Hematopoietic multipotent progenitor cell treated with erythropoietin and hydrocortisone succinate and interleukin-3 and kit ligand, for 4 days (in vitro differentiated cells): Measurements from ENCODE around the gene TBX1.

Source experiments
- DNase-seq: peaks from one replicate; pipeline ENCODE4 v3.0.0-alpha.2; 2015

TBX1 gene

GRCh38 chr22:19753996-19754700 is 6.4 kb upstream of the TBX1 start:
- DNase-seq: no peak

GRCh38 chr22:19754701-19755144 is 5.9 kb upstream of the TBX1 start:
- DNase-seq: no peak

DNA sequence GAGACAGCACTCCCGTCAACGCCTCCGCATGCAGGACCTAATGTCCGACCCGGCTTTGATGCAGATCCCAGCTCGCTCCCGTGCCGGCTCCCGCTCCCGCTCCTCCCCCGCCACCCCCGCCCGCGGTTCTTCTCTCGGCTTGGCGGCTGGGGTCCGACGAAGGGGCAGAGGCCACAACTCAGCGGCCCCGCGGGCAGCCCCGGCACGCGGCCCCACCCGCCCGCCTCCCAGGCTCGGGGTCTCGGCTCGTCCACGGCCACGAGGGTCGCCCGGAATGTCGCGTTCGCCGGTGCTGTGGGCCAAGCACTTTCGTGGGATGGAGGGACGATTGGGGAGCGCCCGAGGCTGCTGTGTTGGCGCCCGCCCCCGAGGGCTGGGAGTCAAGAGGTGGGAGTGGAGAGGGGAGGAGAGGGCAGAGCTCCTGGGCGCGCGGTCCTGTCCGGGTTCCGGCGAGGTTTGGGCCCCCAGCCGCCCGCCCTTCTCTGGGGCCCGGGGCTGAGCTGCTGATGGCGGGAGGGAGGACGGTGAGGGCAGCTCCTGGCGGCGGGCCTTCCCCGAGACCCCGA is 5.3 kb upstream of the TBX1 start:
- no peak for DNase-seq

DNA sequence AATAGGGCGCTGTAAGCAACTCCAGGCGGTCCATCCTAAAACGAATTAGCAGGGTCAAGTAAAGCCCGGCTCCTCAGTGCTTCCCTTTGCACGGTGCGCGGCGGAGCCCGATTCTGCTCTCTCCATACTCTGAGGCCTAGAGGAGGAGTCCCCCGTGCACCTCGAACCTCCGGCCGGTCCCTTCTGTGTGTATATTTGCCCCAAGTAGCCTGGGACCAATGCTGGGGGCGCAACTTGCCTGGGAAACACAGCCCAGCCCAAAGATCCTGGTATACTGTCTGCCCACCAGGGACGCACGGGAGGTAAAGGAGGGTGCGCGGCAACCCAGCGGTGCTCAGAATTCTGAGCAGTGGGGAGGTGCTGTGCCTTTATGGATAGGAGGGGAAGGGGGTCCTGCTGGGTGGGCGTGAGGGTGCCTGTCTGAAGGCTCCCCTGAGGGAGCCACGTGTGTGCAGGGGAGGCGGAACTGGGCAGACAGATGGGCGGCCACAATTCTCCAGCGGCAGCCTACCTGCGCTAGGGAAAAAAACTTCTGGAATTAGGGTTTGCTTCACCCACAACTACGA is 4.8 kb upstream of the TBX1 start:
- DNase-seq: peak; percentile 28

GRCh38 chr22:19756288-19757128 is 4.1 kb upstream of the TBX1 start:
- DNase-seq: peak; percentile 49

GRCh38 chr22:19757140-19757984 is 3.2 kb upstream of the TBX1 start:
- peak; percentile 44 for DNase-seq

DNA sequence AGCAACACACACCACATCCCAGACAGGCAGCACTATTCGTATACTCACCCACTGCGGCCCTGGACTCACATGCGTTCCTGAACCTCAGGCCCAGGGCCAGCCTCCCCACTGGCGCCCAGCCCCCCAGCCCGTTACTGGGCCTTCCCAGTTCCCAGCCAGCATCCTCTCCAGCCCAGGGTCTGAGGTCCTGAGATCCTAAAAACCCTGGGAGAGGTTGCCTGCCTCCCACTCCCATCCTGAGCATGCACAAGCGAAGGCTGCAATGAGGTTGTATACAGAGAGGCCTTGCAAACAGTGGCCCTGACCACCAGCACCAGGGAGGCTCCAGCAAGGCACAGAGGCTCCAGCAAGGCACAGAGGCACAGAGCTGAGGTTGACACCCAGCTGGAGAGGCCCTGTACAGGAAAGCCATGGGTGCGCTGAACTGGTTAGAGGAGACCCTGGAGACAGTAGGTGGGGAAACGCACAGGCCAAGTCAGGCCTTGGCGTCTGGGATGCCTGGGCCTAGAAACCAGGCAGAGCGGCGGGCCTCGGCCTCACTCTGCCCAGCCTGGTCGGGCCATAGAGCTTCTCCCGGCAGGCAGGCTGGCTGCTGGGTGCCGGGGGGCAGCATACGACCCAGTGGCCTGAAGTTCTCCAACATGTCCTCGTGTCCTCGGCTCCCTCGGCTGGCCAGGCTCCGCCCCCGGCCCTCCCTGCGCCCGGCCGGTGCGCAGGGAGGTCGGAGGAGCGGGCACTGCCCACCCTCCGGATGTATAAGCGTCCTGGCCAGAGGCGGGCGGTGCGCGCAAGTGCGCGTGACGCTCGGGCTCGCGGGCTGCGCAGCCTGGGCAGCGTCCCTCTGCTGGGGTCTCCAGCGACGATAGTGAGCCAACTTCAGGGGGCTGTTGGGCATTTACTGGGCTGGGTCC is 2.3 kb upstream of the TBX1 start:
- DNase-seq: no peak

DNA sequence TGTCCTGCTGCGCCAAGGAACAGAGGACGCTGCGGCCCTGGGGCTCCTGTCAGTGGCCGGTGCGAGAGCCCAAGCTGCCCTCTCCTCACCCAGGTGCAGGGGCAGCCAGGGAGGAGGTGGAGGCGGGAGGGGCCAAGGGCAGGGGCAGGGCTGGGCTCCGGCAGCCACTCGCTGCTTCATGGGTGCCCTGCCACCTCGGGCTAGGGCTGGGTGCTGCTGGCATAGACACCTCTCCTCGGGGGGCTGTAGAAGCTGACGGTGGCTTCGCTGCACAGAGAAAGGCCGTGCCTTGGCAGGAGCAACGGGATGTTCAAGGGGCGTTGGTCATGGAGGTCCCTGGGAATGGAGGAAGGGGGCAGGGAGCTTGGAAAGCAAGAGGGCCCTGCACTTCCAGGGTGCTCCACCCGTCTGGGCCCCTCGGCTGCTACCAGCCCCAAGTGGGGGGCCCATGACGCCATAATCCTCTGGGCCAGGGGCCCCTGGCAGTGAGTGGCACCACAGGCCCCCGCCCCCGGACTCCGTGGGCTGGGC is 1.6 kb upstream of the TBX1 start:
- DNase-seq: no peak

DNA sequence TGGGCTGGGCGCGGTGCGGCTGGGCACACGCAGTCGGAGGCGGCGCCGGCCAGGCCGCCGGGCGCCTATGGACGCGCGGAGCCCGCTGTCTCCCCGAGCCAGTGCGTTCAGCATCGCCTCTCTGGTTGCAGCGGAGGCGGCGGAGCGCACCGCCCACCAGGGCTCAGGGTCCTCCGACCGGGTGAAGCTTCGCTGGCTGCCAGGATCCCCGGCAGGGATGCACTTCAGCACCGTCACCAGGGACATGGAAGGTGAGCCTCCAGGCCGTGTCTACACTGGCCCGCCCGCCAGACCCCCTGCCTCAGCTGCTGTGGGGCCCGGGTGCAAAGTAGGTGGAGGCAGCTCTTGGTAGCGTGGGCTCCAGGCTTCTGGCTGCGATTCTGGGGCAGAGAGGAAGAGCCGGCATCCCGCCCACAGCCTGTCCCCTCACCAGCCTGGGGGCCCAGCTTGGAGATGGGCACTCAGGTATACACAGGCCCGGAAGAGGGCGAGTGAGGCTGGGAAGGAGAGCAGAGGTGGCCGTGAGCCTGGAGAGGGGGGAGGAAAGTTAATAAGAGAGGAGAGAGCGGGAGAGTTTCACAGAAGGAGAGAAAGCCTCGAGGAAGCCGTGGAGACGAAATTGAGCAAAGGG is 1.0 kb upstream of the TBX1 start:
- no peak for DNase-seq

DNA sequence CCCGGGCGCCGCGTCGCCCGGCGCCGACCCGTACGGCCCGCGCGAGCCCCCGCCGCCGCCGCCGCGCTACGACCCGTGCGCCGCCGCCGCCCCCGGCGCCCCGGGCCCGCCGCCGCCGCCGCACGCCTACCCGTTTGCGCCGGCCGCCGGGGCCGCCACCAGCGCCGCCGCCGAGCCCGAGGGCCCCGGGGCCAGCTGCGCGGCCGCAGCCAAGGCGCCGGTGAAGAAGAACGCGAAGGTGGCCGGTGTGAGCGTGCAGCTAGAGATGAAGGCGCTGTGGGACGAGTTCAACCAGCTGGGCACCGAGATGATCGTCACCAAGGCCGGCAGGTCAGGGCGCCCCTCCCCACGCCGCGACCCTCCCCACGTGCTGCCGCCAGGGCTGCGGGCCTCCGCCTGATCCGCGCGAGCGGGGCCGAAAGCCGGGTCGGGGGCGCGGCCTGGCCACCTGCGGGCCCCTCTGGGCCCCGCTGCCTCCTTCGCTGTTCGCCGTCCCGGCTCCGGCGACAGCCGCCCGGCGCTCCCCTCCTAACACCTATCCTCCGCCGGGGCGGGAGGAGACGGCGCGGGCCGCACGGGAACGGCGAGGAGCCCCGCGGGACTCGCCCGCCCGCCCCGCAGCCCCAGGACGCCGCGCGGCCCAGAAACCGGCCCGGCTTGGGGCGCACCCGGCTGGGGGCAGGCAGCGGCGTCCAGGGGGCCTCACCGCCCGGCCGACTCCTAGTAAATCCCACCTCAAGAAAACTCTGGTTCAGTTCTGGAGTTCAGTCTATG is 560 bp downstream of the TBX1 start:
- no peak for DNase-seq

- DNase-seq: no peak
Observed at GRCh38 chr22:19761725-19762567, 1.4 kb downstream of the TBX1 start.

GRCh38 chr22:19762568-19763457 is 2.2 kb downstream of the TBX1 start:
- no peak for DNase-seq

DNA sequence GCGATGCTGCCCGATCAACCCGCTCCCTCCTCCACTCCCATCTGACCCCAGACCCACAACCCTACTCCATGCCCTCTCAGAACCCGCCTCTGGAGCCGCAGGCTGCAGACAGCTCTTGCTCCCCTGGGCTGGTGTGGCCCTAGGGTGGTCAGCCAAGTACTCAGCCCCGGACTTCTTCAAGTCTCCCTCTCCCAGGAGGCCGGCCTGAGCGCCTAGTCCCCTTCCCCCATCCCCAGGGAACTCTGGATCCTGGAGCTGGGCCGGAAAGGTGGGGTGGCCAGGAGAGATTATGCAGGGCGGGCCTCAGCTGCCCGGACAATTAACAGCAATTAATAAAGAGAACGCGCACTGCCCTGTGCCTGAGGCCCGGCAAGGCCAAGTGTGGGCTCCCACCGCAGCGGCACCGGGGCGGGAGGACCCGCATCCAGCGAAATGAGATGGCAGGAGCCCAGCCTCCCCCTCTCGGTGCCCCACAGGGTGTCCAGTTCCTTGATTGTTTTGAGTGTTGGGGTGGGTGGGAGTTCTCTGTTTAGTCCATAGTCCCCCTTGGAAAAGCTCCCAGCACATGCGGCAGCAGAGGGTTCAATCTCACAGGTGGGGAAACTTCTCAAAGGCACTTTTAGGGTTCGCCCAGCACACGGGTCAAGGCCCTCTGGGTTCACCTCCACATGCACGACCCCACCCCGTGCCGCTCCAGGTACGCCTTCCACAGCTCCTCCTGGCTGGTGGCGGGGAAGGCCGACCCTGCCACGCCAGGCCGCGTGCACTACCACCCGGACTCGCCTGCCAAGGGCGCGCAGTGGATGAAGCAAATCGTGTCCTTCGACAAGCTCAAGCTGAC is 3.1 kb downstream of the TBX1 start:
- DNase-seq: no peak

DNA sequence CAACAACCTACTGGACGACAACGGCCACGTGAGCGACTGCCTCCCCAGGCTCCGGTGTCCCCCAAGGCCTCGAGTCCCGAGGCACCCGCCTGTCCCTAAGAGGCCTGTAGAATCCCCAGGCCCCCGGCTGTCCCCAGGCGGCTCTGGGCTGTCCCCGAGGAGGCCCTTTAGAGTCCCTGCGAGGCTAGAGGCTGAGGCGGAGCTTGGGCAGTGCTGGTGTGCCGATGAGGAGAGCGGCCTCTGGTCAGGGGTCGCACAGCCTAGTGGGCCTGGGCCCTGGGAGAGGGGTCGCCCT is 3.7 kb downstream of the TBX1 start:
- DNase-seq: no peak

GRCh38 chr22:19764636-19765476 is 4.3 kb downstream of the TBX1 start:
- no peak for DNase-seq
